Right lobe of liver (tissue), 6 donors: ENCODE results near the gene BPIFB3. TPM values are rescaled to one million over a fixed set of nuclear protein-coding genes. Genes with fewer than 3 reads are reported as not detected.
A peak's percentile ranks its signal among the peaks of the same experiment; 100 is the strongest.

Experiments used
- ATAC-seq, 4 donors: fragments of 200-7000 bp; cut with Tn5 transposase; one replicate each; pipeline ENCODE4 v1.9.1; 2020; ENCODE audit warnings: mild to moderate bottlenecking in 4 of 4, moderate library complexity in 4 of 4
- DNase-seq, 3 donors: peaks; one replicate each; pipeline ENCODE4 v3.0.0-alpha.2; 2020
- H3K27ac ChIP-seq, 3 donors: fragments of 200-600 bp; one replicate each; pipeline ENCODE4 v1.8.0; 2022
- H3K27me3 ChIP-seq, 2 donors: fragments of 200-600 bp; one replicate each; pipeline ENCODE4 v1.8.0; 2022
- H3K36me3 ChIP-seq, 4 donors: fragments of 200-600 bp; sonication (generic) in 1 of 4; one replicate each; pipeline versions ENCODE4 v1.5.1 to v1.8.0; 2017 to 2022; ENCODE audit warnings: control low read depth in 1 of 4
- H3K4me1 ChIP-seq, 4 donors: fragments of 200-600 bp; sonication (generic) in 1 of 4; one replicate each; pipeline versions ENCODE4 v1.5.1 to v1.8.0; 2017 to 2022; ENCODE audit warnings: control low read depth in 1 of 4
- H3K4me3 ChIP-seq, 3 donors: fragments of 200-600 bp; one replicate each; pipeline ENCODE4 v1.8.0; 2022
- H3K9me3 ChIP-seq, 4 donors: fragments of 200-600 bp; sonication (generic) in 1 of 4; one replicate each; pipeline versions ENCODE4 v1.5.1 to v1.8.0; 2017 to 2022; ENCODE audit warnings: control low read depth in 1 of 4
- POLR2A ChIP-seq: fragments of 450-650 bp; IDR thresholded peaks from one replicate; pipeline ENCODE4 v1.6.1; 2017; ENCODE audit warnings: antibody characterized with exemption, mild to moderate bottlenecking
- WGBS: methylation state at CpG from one replicate; pipeline ENCODE4 v1.1.6; 2018; ENCODE audit warnings: low coverage, low lambda C conversion rate; ENCODE audit not compliant: insufficient coverage; ENCODE audit errors: missing lambda C conversion rate; 5-methylcytosine and 5-hydroxymethylcytosine counted together
- intact Hi-C, 2 donors: fragments of 100-400 bp; cut with DNase I; formaldehyde crosslinking; loops; one replicate each; pipeline versions ENCODE4 v1.11.2 to v1.14.1; 2022
- long read RNA-seq: library from polyadenylated mRNA; unstranded; transcript quantifications from one replicate; pipeline ENCODE4 v2.0.0, GENCODE V29; 2019
- total RNA-seq, 6 experiments: library from RNA; depleted of rRNA in 2 of 6; stranded (reverse); fragments of >200 nt in 2 of 6; fragmentation: NEBNext Ultra II Directional in 3 of 6; extraction: Animal tissue kit (Norgen Biotek cat#: 25700) in 3 of 6; gene quantifications; one replicate each; pipeline versions ENCODE4 v1.1.0 to v1.2.4, GENCODE V29; 2016 to 2023
- TF ChIP-seq, protein P1 (sequence below), 4 donors: fragments of 200-600 bp in 3 of 4; fragments of 450-650 bp in 1 of 4; IDR thresholded peaks; one replicate each; pipeline versions ENCODE4 v1.5.1 to v1.8.0; 2016 to 2022; ENCODE audit warnings: antibody characterized with exemption in 4 of 4, mild to moderate bottlenecking in 2 of 4
- donor health status: DM: no; HTN: yes; CAD: no.
- donor health status: DM: no; HTN: no; CAD: no.
- donor health status: DM: no; HTN: no; CAD: no.
- donor health status: DM: no; HTN: yes; CAD: no.
- donor health status: DM: no; HTN: yes; CAD: no.

BPIFB3 gene, protein sequence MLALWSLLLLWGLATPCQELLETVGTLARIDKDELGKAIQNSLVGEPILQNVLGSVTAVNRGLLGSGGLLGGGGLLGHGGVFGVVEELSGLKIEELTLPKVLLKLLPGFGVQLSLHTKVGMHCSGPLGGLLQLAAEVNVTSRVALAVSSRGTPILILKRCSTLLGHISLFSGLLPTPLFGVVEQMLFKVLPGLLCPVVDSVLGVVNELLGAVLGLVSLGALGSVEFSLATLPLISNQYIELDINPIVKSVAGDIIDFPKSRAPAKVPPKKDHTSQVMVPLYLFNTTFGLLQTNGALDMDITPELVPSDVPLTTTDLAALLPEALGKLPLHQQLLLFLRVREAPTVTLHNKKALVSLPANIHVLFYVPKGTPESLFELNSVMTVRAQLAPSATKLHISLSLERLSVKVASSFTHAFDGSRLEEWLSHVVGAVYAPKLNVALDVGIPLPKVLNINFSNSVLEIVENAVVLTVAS
- not detected for total RNA-seq
- long read RNA-seq = 0 reads

DNA sequence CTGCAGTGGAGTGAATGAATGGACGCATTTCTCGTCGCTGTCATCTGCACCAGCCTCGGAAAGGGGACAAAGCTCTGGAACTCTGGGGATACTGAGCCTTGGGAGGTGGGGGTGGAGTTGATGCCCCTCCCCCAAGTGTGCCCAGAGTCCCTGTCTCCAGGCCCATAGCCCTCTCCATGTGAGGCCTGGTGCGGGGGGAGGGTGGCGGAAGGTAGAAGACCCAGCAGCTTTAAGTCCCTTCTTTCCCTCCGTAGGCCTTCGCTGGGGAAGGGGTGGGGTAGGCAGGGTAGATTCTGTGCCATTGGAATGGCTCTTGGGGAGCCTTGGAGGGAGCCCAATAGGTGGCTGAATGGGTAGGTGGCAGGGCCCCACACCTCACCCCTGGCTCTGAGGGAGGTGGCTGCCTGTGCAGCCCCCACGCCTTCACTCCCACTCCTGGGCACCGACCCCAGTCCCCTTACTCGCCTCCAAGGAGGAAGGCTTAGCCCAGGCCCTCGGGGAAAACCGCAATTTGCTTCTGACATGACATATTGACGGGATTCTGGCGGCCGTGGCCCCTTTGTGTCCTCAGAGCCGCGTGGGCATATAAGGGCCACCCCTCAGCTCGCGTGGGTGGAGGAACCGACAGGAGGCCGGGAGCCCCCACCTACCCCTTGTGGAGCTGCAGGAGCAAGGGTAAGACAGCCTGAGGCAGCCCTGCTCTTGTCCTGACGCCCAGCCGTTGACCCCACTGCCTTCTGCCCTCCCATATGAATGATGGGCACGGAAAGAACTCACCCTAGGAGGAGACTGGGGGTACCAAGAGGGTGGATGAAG lies at the start of gene BPIFB3:
TSS of gene BPIFB3 (plus strand) at position 613 of the 816 bp plus-strand sequence. CDS start 1,533 bp downstream, outside the sequence.
- Histone ChIP-seq H3K4me3 (no peak within 1 kb of the TSS), H3K36me3 (no peaks in the 10 kb centered on the region), H3K9me3 (no peaks in the 10 kb centered on the region), H3K4me1 (no peaks in the 10 kb centered on the region), H3K27ac (no peak within 1 kb of the TSS), H3K27me3 (no peaks in the 10 kb centered on the region)
- TF ChIP-seq, protein P1, sequence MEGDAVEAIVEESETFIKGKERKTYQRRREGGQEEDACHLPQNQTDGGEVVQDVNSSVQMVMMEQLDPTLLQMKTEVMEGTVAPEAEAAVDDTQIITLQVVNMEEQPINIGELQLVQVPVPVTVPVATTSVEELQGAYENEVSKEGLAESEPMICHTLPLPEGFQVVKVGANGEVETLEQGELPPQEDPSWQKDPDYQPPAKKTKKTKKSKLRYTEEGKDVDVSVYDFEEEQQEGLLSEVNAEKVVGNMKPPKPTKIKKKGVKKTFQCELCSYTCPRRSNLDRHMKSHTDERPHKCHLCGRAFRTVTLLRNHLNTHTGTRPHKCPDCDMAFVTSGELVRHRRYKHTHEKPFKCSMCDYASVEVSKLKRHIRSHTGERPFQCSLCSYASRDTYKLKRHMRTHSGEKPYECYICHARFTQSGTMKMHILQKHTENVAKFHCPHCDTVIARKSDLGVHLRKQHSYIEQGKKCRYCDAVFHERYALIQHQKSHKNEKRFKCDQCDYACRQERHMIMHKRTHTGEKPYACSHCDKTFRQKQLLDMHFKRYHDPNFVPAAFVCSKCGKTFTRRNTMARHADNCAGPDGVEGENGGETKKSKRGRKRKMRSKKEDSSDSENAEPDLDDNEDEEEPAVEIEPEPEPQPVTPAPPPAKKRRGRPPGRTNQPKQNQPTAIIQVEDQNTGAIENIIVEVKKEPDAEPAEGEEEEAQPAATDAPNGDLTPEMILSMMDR (IDR thresholded peaks at IDR 0.05) = no peak
- DNase-seq (no peak), ATAC-seq (no peak)
- intact Hi-C loops = no loop called here
- WGBS = 80% methylated on average over 6 of the region's 25 CpGs

DNA sequence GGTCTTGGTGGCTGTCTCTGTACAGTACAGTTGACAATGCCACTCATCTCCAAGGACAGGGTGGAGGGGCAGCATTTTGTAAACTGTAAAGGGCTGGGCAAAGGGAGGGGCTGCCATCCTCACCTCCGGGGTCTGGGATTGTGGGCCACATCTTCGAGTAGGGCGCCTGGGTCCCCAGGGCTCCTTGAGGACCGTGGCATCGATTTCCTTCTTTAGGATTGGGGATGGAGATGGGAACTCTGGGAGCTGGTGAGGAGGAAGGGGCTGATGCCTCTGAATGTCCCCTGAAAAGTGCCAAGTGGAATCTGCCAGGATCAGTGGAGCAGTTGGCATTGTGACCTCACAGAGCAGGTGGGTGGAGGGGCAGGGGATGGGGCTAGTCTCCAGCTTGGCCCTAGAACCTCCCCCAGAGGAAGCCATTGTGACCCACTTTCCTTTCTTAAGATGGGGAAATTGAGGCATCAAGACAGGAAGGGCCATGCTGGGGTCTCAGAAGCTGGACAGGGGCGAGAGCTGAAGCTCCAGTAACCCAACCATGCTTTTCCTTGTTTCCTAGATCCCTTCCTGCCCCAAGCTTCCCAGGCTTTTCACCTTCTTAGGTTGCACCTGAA lies 49.5 kb upstream of the BPIFB3 start, which contains the start of gene SUN5:
TSS of gene SUN5 (minus strand) at position 293 of the 611 bp plus-strand sequence. CDS start at position 200, 93 bp downstream.
- H3K4me3 ChIP-seq = no peak within 1 kb of the TSS
- DNase-seq (no peak), ATAC-seq (no peak)
- no peak within 1 kb of the TSS for H3K27ac ChIP-seq
- no peaks in the 10 kb centered on the region for H3K9me3 ChIP-seq
- no peaks in the 10 kb centered on the region for H3K27me3 ChIP-seq
- WGBS = 58% methylated on average over 4 of the region's 6 CpGs
- peaks cover 0 to 8% (median 0%) of the 10 kb centered on the region in 4 donors for H3K4me1 ChIP-seq
- intact Hi-C loops = no loop called here
- no peak for TF ChIP-seq POLR2A
- TF ChIP-seq, protein P1 (IDR thresholded peaks at IDR 0.05) = no peak
- no peaks in the 10 kb centered on the region for H3K36me3 ChIP-seq

DNA sequence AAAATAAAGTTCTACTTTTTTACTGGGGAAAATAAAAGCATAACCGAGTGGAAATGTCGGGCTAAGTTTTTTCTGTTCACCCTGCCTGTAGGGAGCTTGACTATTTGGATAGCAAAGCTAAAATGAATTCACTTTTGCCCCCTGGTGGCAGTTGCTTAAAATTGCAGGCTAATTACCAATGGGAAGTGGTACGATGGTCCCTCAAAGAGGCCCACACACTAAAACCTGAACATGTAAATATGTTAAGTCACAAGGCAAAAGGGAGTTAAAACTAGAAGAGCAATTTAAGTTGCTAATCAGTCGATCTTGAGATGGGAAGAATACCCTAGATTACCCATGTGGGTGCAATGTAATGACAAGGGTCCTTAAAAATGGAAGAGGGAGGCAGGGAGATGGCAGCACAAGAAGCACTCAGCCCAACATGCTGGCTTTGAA lies 48.6 kb upstream of the BPIFB3 start:
- no peak for TF ChIP-seq POLR2A
- TF ChIP-seq, protein P1 (IDR thresholded peaks at IDR 0.05) = peak in 3 of 4 donors; percentile 24 to 34 (median 27)
- intact Hi-C loops = no loop called here
- Histone ChIP-seq H3K27me3 (no peaks in the 10 kb centered on the region), H3K4me3 (no peak overlapping the region), H3K36me3 (no peaks in the 10 kb centered on the region), H3K9me3 (no peaks in the 10 kb centered on the region), H3K4me1 (peaks cover 0 to 8% (median 0%) of the 10 kb centered on the region in 4 donors), H3K27ac (no peak overlapping the region)
- 60% methylated on average over 4 of the region's 4 CpGs for WGBS
- ATAC-seq = no peak
- DNase-seq = no peak

DNA sequence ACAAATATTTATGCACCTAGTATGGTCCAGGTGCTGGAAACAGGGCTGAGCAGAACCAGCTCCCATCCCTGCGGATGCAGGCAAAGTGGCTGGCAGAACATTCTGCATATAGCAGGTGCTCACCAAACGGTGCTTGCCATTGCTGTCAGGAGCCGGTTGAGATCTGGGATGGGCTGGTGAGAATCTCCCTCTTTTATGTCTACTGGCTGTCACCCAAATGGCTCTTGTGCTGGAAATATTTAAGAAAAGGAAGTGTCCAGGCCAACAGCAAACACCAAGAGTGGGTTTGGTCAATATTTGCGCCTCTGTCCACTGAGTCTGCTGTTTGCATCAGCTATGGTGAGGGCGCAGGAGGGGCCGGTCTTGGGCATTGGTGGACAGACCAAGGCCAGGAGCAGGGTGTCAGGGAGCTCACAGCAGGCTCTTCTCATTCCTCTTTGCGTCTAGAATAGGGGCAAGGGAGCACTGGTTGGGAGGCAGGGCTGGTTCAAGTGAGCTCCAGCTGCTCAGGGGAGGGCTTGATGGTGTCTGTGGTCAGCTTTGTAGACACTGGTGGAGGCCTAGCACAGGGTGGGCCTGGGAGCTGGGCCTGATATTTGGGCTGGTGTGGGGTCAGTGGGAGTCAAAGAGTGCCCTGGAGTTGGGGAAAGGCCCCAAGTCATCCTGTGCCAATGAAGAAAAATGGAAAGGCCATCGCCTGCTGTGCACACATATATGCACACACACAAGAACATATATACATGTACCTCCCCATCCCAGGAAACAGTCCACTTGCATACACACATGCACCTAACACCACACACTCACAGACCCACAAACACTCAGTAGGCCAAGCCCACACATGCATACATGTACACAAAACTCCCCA lies 47.6 kb upstream of the BPIFB3 start:
- TF ChIP-seq, protein P1 (IDR thresholded peaks at IDR 0.05) = no peak
- no peak for TF ChIP-seq POLR2A
- no peak for ATAC-seq
- no peak overlapping the region for H3K27ac ChIP-seq

More for the DNA sequence above, 47.6 kb upstream of the BPIFB3 start:
- intact Hi-C loops = no loop called here
- WGBS = 100% methylated on average over 1 of the region's 8 CpGs
- Histone ChIP-seq H3K27me3 (no peaks in the 10 kb centered on the region), H3K4me3 (no peak overlapping the region), H3K36me3 (no peaks in the 10 kb centered on the region), H3K9me3 (no peaks in the 10 kb centered on the region), H3K4me1 (peaks cover 0 to 8% (median 0%) of the 10 kb centered on the region in 4 donors)
- DNase-seq = no peak
